Ascending aorta (tissue), 2 donors: ENCODE results near the gene ATIC. TPM values are rescaled to one million over a fixed set of nuclear protein-coding genes. Genes with fewer than 3 reads are reported as not detected.

Experiments
- DNase-seq, 2 donors: peaks; one replicate each; pipeline ENCODE4 v3.0.0-alpha.2; 2019; ENCODE audit warnings: low spot score in 2 of 2
- H3K27ac ChIP-seq, 2 donors: fragments of 200-600 bp; sonication (generic); one replicate each; pipeline ENCODE4 v1.5.1; 2016 to 2017; ENCODE audit warnings: mild to moderate bottlenecking in 1 of 2
- H3K27me3 ChIP-seq: fragments of 200-600 bp; sonication (generic); one replicate; pipeline ENCODE4 v1.5.1; 2017
- H3K36me3 ChIP-seq, 2 donors: fragments of 200-600 bp; sonication (generic); one replicate each; pipeline ENCODE4 v1.5.1; 2016
- H3K4me1 ChIP-seq, 2 donors: fragments of 200-600 bp; sonication (generic); one replicate each; pipeline ENCODE4 v1.5.1; 2016 to 2017; ENCODE audit warnings: mild to moderate bottlenecking in 1 of 2
- H3K4me3 ChIP-seq, 2 donors: fragments of 200-600 bp; sonication (generic); one replicate each; pipeline ENCODE4 v1.5.1; 2016 to 2017; ENCODE audit warnings: mild to moderate bottlenecking in 1 of 2
- H3K9me3 ChIP-seq, 2 donors: fragments of 200-600 bp; sonication (generic); one replicate each; pipeline ENCODE4 v1.5.1; 2016
- intact Hi-C: fragments of 100-400 bp; cut with DNase I; formaldehyde crosslinking; loops from one replicate; pipeline ENCODE4 v1.15.1; 2023
- total RNA-seq: library from RNA; depleted of rRNA; stranded (reverse); fragments of >200 nt; gene quantifications from one replicate; pipeline ENCODE4 v1.1.0, GENCODE V29; 2016
- TF ChIP-seq, protein P1 (sequence below), 3 experiments: fragments of 200-600 bp in 2 of 3; fragments of 450-650 bp in 1 of 3; sonication (generic) in 2 of 3; IDR thresholded peaks; one replicate each; pipeline ENCODE4 v1.5.1; 2016 to 2019; ENCODE audit warnings: antibody characterized with exemption in 3 of 3, mild to moderate bottlenecking in 1 of 3, moderate library complexity in 1 of 3

ATIC gene
- total RNA-seq, 1 donor from 2014 or later = 8.9 TPM

DNA sequence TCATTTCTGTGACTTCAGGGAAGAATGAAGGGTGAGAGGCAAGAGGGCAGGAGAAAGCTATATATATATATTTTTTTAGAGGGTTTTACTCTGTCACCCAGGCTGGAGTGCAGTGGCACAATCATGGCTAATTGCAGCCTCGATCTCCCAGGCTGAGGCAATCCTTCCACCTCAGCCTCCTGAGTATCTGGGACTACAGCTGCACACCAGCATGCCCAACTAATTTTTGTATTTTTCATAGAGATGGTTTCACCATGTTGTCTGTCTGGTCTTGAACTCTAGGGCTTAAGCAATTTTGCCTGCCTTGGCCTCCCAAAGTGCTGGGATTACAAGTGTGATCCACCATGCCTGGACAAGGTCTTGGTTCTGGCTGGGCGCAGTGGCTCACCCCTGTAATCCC, 3.4 kb downstream of the ATIC start:
- DNase-seq = no peak
- intact Hi-C loops = loop anchor here (10.0 kb wide), 1 partner anchor 800 kb away; no protein-coding TSS in a partner anchor
- peaks cover 0 to 6% of the 10 kb centered on the region in 2 donors for H3K4me1 ChIP-seq
- H3K27ac ChIP-seq = no peak overlapping the region
- no peaks in the 10 kb centered on the region for H3K9me3 ChIP-seq
- H3K27me3 ChIP-seq = no peaks in the 10 kb centered on the region
- H3K4me3 ChIP-seq = no peak overlapping the region
- peaks cover 10 to 26% of the 10 kb centered on the region in 2 donors for H3K36me3 ChIP-seq
- TF ChIP-seq, protein P1, sequence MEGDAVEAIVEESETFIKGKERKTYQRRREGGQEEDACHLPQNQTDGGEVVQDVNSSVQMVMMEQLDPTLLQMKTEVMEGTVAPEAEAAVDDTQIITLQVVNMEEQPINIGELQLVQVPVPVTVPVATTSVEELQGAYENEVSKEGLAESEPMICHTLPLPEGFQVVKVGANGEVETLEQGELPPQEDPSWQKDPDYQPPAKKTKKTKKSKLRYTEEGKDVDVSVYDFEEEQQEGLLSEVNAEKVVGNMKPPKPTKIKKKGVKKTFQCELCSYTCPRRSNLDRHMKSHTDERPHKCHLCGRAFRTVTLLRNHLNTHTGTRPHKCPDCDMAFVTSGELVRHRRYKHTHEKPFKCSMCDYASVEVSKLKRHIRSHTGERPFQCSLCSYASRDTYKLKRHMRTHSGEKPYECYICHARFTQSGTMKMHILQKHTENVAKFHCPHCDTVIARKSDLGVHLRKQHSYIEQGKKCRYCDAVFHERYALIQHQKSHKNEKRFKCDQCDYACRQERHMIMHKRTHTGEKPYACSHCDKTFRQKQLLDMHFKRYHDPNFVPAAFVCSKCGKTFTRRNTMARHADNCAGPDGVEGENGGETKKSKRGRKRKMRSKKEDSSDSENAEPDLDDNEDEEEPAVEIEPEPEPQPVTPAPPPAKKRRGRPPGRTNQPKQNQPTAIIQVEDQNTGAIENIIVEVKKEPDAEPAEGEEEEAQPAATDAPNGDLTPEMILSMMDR (IDR thresholded peaks at IDR 0.05) = no peak

DNA sequence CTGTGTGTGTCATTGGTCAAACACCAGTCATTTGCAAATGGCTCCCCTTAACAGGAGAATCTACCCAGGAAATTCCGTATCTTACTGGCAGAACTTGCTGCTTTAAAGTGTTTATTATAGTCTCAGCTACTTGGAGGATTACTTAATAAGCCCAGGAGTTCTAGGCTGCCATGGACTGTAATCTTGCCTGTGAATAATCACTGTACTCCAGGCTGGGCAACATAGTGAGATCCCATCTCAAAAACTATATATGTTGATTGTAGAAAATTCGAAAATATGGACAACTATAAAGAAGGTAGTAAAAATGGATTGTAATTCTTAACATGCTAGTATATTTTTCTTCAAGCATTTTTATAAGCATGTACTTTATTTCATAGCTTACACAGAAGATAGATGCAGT, 4.5 kb downstream of the ATIC start:
- Histone ChIP-seq H3K4me1 (peaks cover 0 to 6% of the 10 kb centered on the region in 2 donors), H3K27me3 (no peaks in the 10 kb centered on the region), H3K27ac (no peak overlapping the region), H3K9me3 (no peaks in the 10 kb centered on the region), H3K4me3 (no peak overlapping the region), H3K36me3 (peaks cover 10 to 37% of the 10 kb centered on the region in 2 donors)
- TF ChIP-seq, protein P1 (IDR thresholded peaks at IDR 0.05) = no peak
- intact Hi-C loops = loop anchor here (10.0 kb wide), 1 partner anchor 798 kb away; no protein-coding TSS in a partner anchor
- no peak for DNase-seq

DNA sequence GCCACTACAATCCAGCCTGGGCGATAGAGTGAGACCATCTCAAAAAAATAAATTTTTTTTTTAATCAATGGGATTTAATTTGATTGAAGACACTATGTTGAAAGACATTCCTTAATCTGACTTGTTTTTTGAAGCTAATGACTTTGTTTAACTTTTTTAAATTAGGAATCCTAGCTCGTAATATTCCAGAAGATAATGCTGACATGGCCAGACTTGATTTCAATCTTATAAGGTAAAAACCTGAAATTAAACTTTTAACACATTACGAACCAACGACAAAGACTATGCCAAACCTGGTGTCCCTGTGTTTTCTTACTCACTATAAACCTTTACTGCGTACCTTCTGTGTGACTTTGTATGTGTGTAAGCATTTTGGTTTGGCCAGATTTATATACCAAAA, 7.6 kb downstream of the ATIC start:
- Histone ChIP-seq H3K4me1 (no peaks in the 10 kb centered on the region), H3K27ac (no peak overlapping the region), H3K4me3 (no peak overlapping the region), H3K9me3 (no peaks in the 10 kb centered on the region), H3K36me3 (peaks cover 14 to 51% of the 10 kb centered on the region in 2 donors), H3K27me3 (no peaks in the 10 kb centered on the region)
- TF ChIP-seq, protein P1 (IDR thresholded peaks at IDR 0.05) = no peak
- intact Hi-C loops = loop anchor here (10.0 kb wide), 1 partner anchor 795 kb away; no protein-coding TSS in a partner anchor
- no peak for DNase-seq

DNA sequence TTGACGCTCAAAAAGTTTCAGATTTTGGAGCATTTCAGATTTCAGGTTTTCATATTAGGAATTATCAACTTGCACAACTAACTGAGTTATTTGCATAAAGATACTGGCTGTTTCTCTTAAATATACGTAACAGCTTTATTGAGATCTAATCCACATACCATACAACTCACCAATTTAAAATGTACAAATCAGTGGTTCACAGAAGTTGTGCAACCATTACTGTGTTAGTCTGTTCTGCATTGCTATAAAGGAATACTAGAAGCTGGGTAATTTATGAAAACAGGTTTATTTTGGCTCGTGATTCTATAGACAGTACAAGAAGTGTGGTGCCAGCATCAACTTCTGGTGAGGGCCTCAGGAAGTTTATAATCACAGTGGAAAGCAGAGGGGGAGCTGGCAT, 8.2 kb downstream of the ATIC start:
- Histone ChIP-seq H3K9me3 (no peaks in the 10 kb centered on the region), H3K4me3 (no peak overlapping the region), H3K36me3 (peaks cover 14 to 53% of the 10 kb centered on the region in 2 donors), H3K4me1 (no peaks in the 10 kb centered on the region), H3K27ac (no peak overlapping the region), H3K27me3 (no peaks in the 10 kb centered on the region)
- DNase-seq = no peak
- intact Hi-C loops = no loop called here
- TF ChIP-seq, protein P1 (IDR thresholded peaks at IDR 0.05) = no peak

DNA sequence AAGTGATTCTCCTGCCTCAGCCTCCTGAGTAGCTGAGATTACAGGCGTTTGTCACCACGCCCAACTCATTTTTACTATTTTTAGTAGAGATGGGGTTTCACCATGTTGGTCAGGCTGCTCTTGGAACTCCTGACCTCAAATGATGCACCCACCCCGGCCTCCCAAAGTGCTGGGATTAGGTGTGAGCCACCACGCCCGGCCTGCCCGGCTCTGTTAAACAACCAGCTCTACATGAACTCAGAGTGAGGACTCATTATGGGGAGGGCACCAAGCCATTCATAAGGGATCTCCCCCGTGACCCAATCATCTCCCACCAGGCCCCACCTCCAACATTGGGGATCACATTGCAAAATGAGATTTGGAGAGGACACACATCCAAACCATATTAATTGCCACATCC, 8.8 kb downstream of the ATIC start:
- TF ChIP-seq, protein P1 (IDR thresholded peaks at IDR 0.05) = no peak
- no peak overlapping the region for H3K27ac ChIP-seq
- DNase-seq = no peak
- H3K36me3 ChIP-seq = peaks cover 18 to 59% of the 10 kb centered on the region in 2 donors
- H3K9me3 ChIP-seq = no peaks in the 10 kb centered on the region
- H3K27me3 ChIP-seq = no peaks in the 10 kb centered on the region
- intact Hi-C loops = no loop called here
- H3K4me3 ChIP-seq = no peak overlapping the region
- H3K4me1 ChIP-seq = no peaks in the 10 kb centered on the region

DNA sequence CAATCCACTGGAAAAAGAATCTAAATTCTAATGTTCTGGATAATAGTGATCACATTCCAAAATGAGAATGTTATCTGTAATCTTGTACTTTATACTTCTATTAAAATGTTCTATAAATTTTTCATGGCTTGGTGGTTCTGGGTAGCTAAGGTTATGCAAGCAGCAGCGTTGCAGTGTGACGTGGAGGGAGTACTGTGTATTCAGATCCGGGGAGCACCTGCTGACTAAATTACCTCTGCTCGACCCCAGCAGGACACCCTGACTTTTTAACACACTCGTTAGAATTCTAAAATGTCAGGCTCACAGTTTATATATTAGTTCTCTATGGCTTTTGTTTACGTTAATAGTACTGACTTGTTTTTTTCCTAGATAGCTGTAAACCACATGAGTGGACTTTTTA, 13.0 kb downstream of the ATIC start:
- Histone ChIP-seq H3K27me3 (no peaks in the 10 kb centered on the region), H3K27ac (no peak overlapping the region), H3K9me3 (no peaks in the 10 kb centered on the region), H3K4me1 (no peaks in the 10 kb centered on the region), H3K36me3 (peaks cover 32 to 65% of the 10 kb centered on the region in 2 donors), H3K4me3 (no peak overlapping the region)
- TF ChIP-seq, protein P1 (IDR thresholded peaks at IDR 0.05) = no peak
- DNase-seq = no peak
- intact Hi-C loops = no loop called here
